ENCODE results near the gene MAB21L1. TPM values are rescaled to one million over a fixed set of nuclear protein-coding genes. Genes with fewer than 3 reads are reported as not detected.

MAB21L1 gene
- total RNA-seq, 1 donor, result 1.4 TPM

DNA sequence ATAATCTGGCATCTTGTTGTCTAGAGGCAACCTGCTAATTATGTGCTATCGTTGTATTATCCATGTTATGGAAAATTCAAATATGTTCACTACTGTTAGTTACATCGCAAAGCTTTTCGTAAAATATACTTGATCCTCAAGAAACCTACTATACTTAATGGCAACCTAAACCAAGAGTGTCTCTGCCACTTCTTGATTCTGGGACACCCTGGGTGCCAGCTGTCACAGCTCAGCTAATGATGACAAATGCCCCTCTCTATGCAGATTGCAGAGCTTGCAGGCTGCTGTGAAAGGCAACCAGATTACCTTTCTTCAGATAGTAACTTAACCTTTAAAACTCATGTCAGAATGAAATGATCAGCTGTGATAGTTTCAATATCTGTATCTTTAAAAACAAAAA is 8.9 kb upstream of the MAB21L1 start:
- no peak overlapping the region for H3K4me3 ChIP-seq (ENCODE audit: insufficient read depth, low read length)
- H3K27me3 ChIP-seq (ENCODE audit: insufficient read depth, low read length), result no peaks in the 10 kb centered on the region
- H3K4me2 ChIP-seq (ENCODE audit: insufficient read depth, low read length), result no peak overlapping the region
- TF ChIP-seq, protein P1, sequence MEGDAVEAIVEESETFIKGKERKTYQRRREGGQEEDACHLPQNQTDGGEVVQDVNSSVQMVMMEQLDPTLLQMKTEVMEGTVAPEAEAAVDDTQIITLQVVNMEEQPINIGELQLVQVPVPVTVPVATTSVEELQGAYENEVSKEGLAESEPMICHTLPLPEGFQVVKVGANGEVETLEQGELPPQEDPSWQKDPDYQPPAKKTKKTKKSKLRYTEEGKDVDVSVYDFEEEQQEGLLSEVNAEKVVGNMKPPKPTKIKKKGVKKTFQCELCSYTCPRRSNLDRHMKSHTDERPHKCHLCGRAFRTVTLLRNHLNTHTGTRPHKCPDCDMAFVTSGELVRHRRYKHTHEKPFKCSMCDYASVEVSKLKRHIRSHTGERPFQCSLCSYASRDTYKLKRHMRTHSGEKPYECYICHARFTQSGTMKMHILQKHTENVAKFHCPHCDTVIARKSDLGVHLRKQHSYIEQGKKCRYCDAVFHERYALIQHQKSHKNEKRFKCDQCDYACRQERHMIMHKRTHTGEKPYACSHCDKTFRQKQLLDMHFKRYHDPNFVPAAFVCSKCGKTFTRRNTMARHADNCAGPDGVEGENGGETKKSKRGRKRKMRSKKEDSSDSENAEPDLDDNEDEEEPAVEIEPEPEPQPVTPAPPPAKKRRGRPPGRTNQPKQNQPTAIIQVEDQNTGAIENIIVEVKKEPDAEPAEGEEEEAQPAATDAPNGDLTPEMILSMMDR (IDR thresholded peaks at IDR 0.05; ENCODE audit: extremely low read depth, low read depth, low read length), result no peak
- no peaks in the 10 kb centered on the region for H3K36me3 ChIP-seq (ENCODE audit: insufficient read depth, low read length)
- DNase-seq (ENCODE audit: insufficient read length, low spot score, missing footprints), result no peak
- no peaks in the 10 kb centered on the region for H3K9me3 ChIP-seq (ENCODE audit: low read depth, low read length)
- no peak overlapping the region for H2AFZ ChIP-seq (ENCODE audit: low read length)
- no peaks in the 10 kb centered on the region for H3K4me1 ChIP-seq (ENCODE audit: insufficient read depth, low read length)
- H4K20me1 ChIP-seq (ENCODE audit: insufficient read depth, low read length), result no peaks in the 10 kb centered on the region
- H3K79me2 ChIP-seq (ENCODE audit: insufficient read depth, low read length), result no peaks in the 10 kb centered on the region
- H3K27ac ChIP-seq (ENCODE audit: low read depth, low read length), result no peak overlapping the region

DNA sequence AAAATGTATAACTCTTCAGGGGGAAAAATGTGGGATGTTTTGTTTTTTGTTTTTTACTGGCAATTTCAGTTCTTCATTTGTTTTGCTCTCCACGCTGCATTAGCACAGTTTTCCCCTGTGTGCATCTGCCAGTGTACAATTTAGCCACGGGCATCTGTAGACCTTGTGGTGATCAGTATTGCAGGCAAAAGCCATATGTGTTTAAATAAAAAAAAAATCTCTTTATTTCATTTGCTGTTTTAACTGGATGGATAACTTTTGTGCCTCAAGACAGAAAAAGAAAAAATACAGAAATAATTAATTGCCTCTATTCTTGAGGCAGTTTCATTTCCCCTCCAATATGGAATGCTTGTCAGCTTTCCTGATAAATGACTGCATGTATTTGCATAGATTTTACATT is 7.9 kb upstream of the MAB21L1 start:
- Histone ChIP-seq H3K79me2 (ENCODE audit: insufficient read depth, low read length) (no peaks in the 10 kb centered on the region), H3K27ac (ENCODE audit: low read depth, low read length) (no peak overlapping the region)

DNA sequence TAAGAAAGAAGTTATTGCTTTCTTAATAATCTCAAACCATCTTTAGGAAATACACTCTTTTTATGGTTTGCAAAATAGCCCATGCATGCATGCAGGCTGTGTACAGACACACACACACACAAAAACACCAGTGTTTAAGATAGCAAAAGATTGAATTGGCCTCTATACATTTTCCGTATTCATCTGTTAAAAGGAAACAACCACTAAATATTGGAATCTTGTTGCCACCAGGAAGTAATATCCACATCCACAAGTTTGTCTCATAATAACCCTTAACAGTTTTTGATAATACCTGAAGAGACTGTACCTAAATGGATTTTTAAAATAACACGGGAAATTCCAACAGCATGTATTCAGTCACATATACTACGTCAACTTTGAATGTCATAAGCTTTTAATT is 7.3 kb upstream of the MAB21L1 start:
- no peaks in the 10 kb centered on the region for H3K27me3 ChIP-seq (ENCODE audit: insufficient read depth, low read length)
- TF ChIP-seq, protein P1 (IDR thresholded peaks at IDR 0.05; ENCODE audit: extremely low read depth, low read depth, low read length), result no peak
- no peaks in the 10 kb centered on the region for H3K36me3 ChIP-seq (ENCODE audit: insufficient read depth, low read length)
- H3K9me3 ChIP-seq (ENCODE audit: low read depth, low read length), result no peaks in the 10 kb centered on the region
- no peak overlapping the region for H3K4me3 ChIP-seq (ENCODE audit: insufficient read depth, low read length)
- H3K27ac ChIP-seq (ENCODE audit: low read depth, low read length), result no peak overlapping the region
- H3K79me2 ChIP-seq (ENCODE audit: insufficient read depth, low read length), result no peaks in the 10 kb centered on the region
- H3K4me2 ChIP-seq (ENCODE audit: insufficient read depth, low read length), result no peak overlapping the region
- no peak overlapping the region for H2AFZ ChIP-seq (ENCODE audit: low read length)
- H3K4me1 ChIP-seq (ENCODE audit: insufficient read depth, low read length), result no peaks in the 10 kb centered on the region
- DNase-seq (ENCODE audit: insufficient read length, low spot score, missing footprints), result no peak
- no peaks in the 10 kb centered on the region for H4K20me1 ChIP-seq (ENCODE audit: insufficient read depth, low read length)

More for the DNA sequence above, 7.9 kb upstream of the MAB21L1 start:
- no peak overlapping the region for H3K4me3 ChIP-seq (ENCODE audit: insufficient read depth, low read length)
- TF ChIP-seq, protein P1 (IDR thresholded peaks at IDR 0.05; ENCODE audit: extremely low read depth, low read depth, low read length), result no peak
- no peak for DNase-seq (ENCODE audit: insufficient read length, low spot score, missing footprints)
- no peak overlapping the region for H3K4me2 ChIP-seq (ENCODE audit: insufficient read depth, low read length)
- H3K36me3 ChIP-seq (ENCODE audit: insufficient read depth, low read length), result no peaks in the 10 kb centered on the region
- H3K27me3 ChIP-seq (ENCODE audit: insufficient read depth, low read length), result no peaks in the 10 kb centered on the region
- no peak overlapping the region for H2AFZ ChIP-seq (ENCODE audit: low read length)
- H3K4me1 ChIP-seq (ENCODE audit: insufficient read depth, low read length), result no peaks in the 10 kb centered on the region
- H4K20me1 ChIP-seq (ENCODE audit: insufficient read depth, low read length), result no peaks in the 10 kb centered on the region
- H3K9me3 ChIP-seq (ENCODE audit: low read depth, low read length), result no peaks in the 10 kb centered on the region

DNA sequence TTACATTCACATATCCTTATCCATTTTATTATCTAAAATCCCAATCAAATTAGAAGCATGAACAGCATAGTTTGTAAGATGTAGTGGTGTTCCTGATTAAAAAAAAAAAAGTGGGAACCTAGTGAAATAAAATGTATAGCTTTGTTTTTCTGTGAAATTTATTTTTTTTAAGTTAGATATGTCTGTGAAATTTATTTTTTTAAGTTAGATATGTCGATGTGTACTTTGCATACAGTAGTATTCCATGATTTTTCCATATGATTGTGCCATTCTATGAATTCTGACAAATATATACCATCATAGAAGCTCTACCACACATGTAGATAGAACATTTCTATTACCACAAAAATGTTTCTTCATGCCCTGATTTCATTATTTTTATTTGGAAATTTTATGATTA is 6.0 kb upstream of the MAB21L1 start:
- Histone ChIP-seq H4K20me1 (ENCODE audit: insufficient read depth, low read length) (no peaks in the 10 kb centered on the region), H3K4me1 (ENCODE audit: insufficient read depth, low read length) (no peaks in the 10 kb centered on the region), H3K27ac (ENCODE audit: low read depth, low read length) (no peak overlapping the region), H3K36me3 (ENCODE audit: insufficient read depth, low read length) (no peaks in the 10 kb centered on the region), H3K4me2 (ENCODE audit: insufficient read depth, low read length) (no peak overlapping the region), H3K79me2 (ENCODE audit: insufficient read depth, low read length) (no peaks in the 10 kb centered on the region), H3K4me3 (ENCODE audit: insufficient read depth, low read length) (no peak overlapping the region), H3K9me3 (ENCODE audit: low read depth, low read length) (no peaks in the 10 kb centered on the region), H3K27me3 (ENCODE audit: insufficient read depth, low read length) (no peaks in the 10 kb centered on the region), H2AFZ (ENCODE audit: low read length) (no peak overlapping the region)
- TF ChIP-seq, protein P1 (IDR thresholded peaks at IDR 0.05; ENCODE audit: extremely low read depth, low read depth, low read length), result no peak
- no peak for DNase-seq (ENCODE audit: insufficient read length, low spot score, missing footprints)
